Stimulated activated naive CD8-positive, alpha-beta T cell treated with anti-CD3 and anti-CD28 coated beads, Interleukin-15, Interleukin-2, amounts not matched to agents 100 ng/mL and 50 ng/mL, for 24 hours (primary cell): ENCODE results near the gene EHMT1.
"Not testable (repeated sequence)": the region's sequence is repeated elsewhere in the genome, so short reads cannot be mapped to it uniquely, and the experiment has no call there.

Experiments used
- H3K27ac Mint-ChIP-seq: one replicate; pipeline ENCODE4 v1.8.0; 2021; ENCODE audit warnings: mild to moderate bottlenecking, mixed read lengths
- H3K27me3 Mint-ChIP-seq: one replicate; pipeline ENCODE4 v1.8.0; 2021; ENCODE audit warnings: mixed read lengths
- H3K36me3 Mint-ChIP-seq: one replicate; pipeline ENCODE4 v1.8.0; 2021; ENCODE audit warnings: low read depth, mixed read lengths
- H3K4me1 Mint-ChIP-seq: one replicate; pipeline ENCODE4 v1.8.0; 2021; ENCODE audit warnings: low read depth, mixed read lengths
- H3K4me3 Mint-ChIP-seq: one replicate; pipeline ENCODE4 v1.8.0; 2021; ENCODE audit warnings: mild to moderate bottlenecking, mixed read lengths
- H3K9me3 Mint-ChIP-seq: one replicate; pipeline ENCODE4 v1.8.0; 2021; ENCODE audit warnings: mixed read lengths

EHMT1 gene

GRCh38 chr9:137583957-137584356 lies 34.8 kb upstream of the EHMT1 start:
- peaks cover 54% of the 10 kb centered on the region for H3K36me3 Mint-ChIP-seq
- H3K9me3 Mint-ChIP-seq, result no peaks in the 10 kb centered on the region
- no peak overlapping the region for H3K27ac Mint-ChIP-seq
- H3K4me1 Mint-ChIP-seq, result peaks cover 19% of the 10 kb centered on the region
- H3K4me3 Mint-ChIP-seq, result no peak overlapping the region
- H3K27me3 Mint-ChIP-seq, result no peaks in the 10 kb centered on the region

GRCh38 chr9:137586854-137587253 lies 32.0 kb upstream of the EHMT1 start:
- no peak overlapping the region for H3K27ac Mint-ChIP-seq
- peaks cover 46% of the 10 kb centered on the region for H3K36me3 Mint-ChIP-seq
- H3K4me1 Mint-ChIP-seq, result peaks cover 22% of the 10 kb centered on the region
- H3K4me3 Mint-ChIP-seq, result no peak overlapping the region
- no peaks in the 10 kb centered on the region for H3K27me3 Mint-ChIP-seq
- H3K9me3 Mint-ChIP-seq, result no peaks in the 10 kb centered on the region

GRCh38 chr9:137588311-137588710 lies 30.5 kb upstream of the EHMT1 start:
- Mint-ChIP-seq H3K27ac (no peak overlapping the region), H3K4me3 (peak overlapping the region; percentile 89), H3K4me1 (peaks cover 22% of the 10 kb centered on the region), H3K9me3 (no peaks in the 10 kb centered on the region), H3K27me3 (no peaks in the 10 kb centered on the region), H3K36me3 (peaks cover 38% of the 10 kb centered on the region)

- no peaks in the 10 kb centered on the region for H3K9me3 Mint-ChIP-seq
Observed at GRCh38 chr9:137588891-137589290, 29.9 kb upstream of the EHMT1 start.

GRCh38 chr9:137589441-137590122 lies 29.2 kb upstream of the EHMT1 start:
- Mint-ChIP-seq H3K4me1 (peaks cover 22% of the 10 kb centered on the region), H3K27me3 (no peaks in the 10 kb centered on the region), H3K36me3 (peaks cover 31% of the 10 kb centered on the region), H3K4me3 (peak overlapping the region; percentile 89), H3K27ac (peak overlapping the region; percentile 85), H3K9me3 (no peaks in the 10 kb centered on the region)

More at GRCh38 chr9:137588891-137589290, 29.9 kb upstream of the EHMT1 start:
- Mint-ChIP-seq H3K4me3 (peak overlapping the region; percentile 89), H3K27me3 (no peaks in the 10 kb centered on the region), H3K36me3 (peaks cover 32% of the 10 kb centered on the region), H3K27ac (no peak overlapping the region), H3K4me1 (peaks cover 22% of the 10 kb centered on the region)

GRCh38 chr9:137590123-137590468 lies 28.7 kb upstream of the EHMT1 start:
- Mint-ChIP-seq H3K27ac (no peak overlapping the region), H3K27me3 (no peaks in the 10 kb centered on the region), H3K36me3 (peaks cover 28% of the 10 kb centered on the region), H3K4me3 (no peak overlapping the region), H3K9me3 (no peaks in the 10 kb centered on the region), H3K4me1 (peaks cover 22% of the 10 kb centered on the region)

- peaks cover 28% of the 10 kb centered on the region for H3K36me3 Mint-ChIP-seq
- H3K4me1 Mint-ChIP-seq, result peaks cover 22% of the 10 kb centered on the region
- no peaks in the 10 kb centered on the region for H3K27me3 Mint-ChIP-seq
- H3K9me3 Mint-ChIP-seq, result no peaks in the 10 kb centered on the region
- peak within 1 kb of the TSS; percentile 91 for H3K4me3 Mint-ChIP-seq
- H3K27ac Mint-ChIP-seq, result peak within 1 kb of the TSS; percentile 85
Observed at GRCh38 chr9:137590469-137591383, 28.1 kb upstream of the EHMT1 start, which contains the start of gene ZMYND19. Gene ZMYND19, minus strand, starts transcription at chr9:137590512. Its CDS starts 249 bp downstream, at chr9:137590263.

- Mint-ChIP-seq H3K9me3 (no peaks in the 10 kb centered on the region), H3K27ac (no peak overlapping the region), H3K36me3 (peaks cover 9% of the 10 kb centered on the region)
Observed at GRCh38 chr9:137592767-137593166, 26.0 kb upstream of the EHMT1 start.

GRCh38 chr9:137593176-137593575 lies 25.6 kb upstream of the EHMT1 start:
- no peak overlapping the region for H3K27ac Mint-ChIP-seq
- H3K4me3 Mint-ChIP-seq, result no peak overlapping the region

More at GRCh38 chr9:137592767-137593166, 26.0 kb upstream of the EHMT1 start:
- Mint-ChIP-seq H3K4me1 (peaks cover 21% of the 10 kb centered on the region), H3K27me3 (no peaks in the 10 kb centered on the region), H3K4me3 (no peak overlapping the region)

GRCh38 chr9:137596577-137596976 lies 22.2 kb upstream of the EHMT1 start:
- H3K4me1 Mint-ChIP-seq, H3K4me3 Mint-ChIP-seq, H3K9me3 Mint-ChIP-seq, H3K27ac Mint-ChIP-seq, H3K36me3 Mint-ChIP-seq, H3K27me3 Mint-ChIP-seq: not testable (repeated sequence)

More at GRCh38 chr9:137593176-137593575, 25.6 kb upstream of the EHMT1 start:
- Mint-ChIP-seq H3K36me3 (peaks cover 5% of the 10 kb centered on the region), H3K9me3 (no peaks in the 10 kb centered on the region), H3K27me3 (no peaks in the 10 kb centered on the region), H3K4me1 (peaks cover 17% of the 10 kb centered on the region)

- H3K27me3 Mint-ChIP-seq, result no peaks in the 10 kb centered on the region
- H3K9me3 Mint-ChIP-seq, result no peaks in the 10 kb centered on the region
- H3K36me3 Mint-ChIP-seq, result no peaks in the 10 kb centered on the region
- H3K4me1 Mint-ChIP-seq, result peaks cover 6% of the 10 kb centered on the region
- no peak overlapping the region for H3K4me3 Mint-ChIP-seq
- no peak overlapping the region for H3K27ac Mint-ChIP-seq
Observed at GRCh38 chr9:137598943-137599342, 19.9 kb upstream of the EHMT1 start.

GRCh38 chr9:137602661-137603060 lies 16.1 kb upstream of the EHMT1 start:
- Mint-ChIP-seq H3K4me1 (peaks cover 21% of the 10 kb centered on the region), H3K36me3 (no peaks in the 10 kb centered on the region), H3K27ac (peak overlapping the region; percentile 9), H3K4me3 (no peak overlapping the region), H3K9me3 (no peaks in the 10 kb centered on the region), H3K27me3 (no peaks in the 10 kb centered on the region)

GRCh38 chr9:137603879-137604278 lies 14.9 kb upstream of the EHMT1 start:
- H3K27ac Mint-ChIP-seq, result no peak overlapping the region
- H3K36me3 Mint-ChIP-seq, result no peaks in the 10 kb centered on the region
- H3K27me3 Mint-ChIP-seq, result no peaks in the 10 kb centered on the region
- no peaks in the 10 kb centered on the region for H3K9me3 Mint-ChIP-seq
- H3K4me1 Mint-ChIP-seq, result peaks cover 22% of the 10 kb centered on the region
- peak overlapping the region; percentile 13 for H3K4me3 Mint-ChIP-seq

- H3K27ac Mint-ChIP-seq, result no peak overlapping the region
- no peaks in the 10 kb centered on the region for H3K9me3 Mint-ChIP-seq
- no peaks in the 10 kb centered on the region for H3K27me3 Mint-ChIP-seq
- H3K36me3 Mint-ChIP-seq, result no peaks in the 10 kb centered on the region
- peaks cover 22% of the 10 kb centered on the region for H3K4me1 Mint-ChIP-seq
- peak overlapping the region; percentile 13 for H3K4me3 Mint-ChIP-seq
Observed at GRCh38 chr9:137604345-137605086, 14.3 kb upstream of the EHMT1 start.
